22Rv1 (cell line): ENCODE data around the gene MSX1.

Experiments used
- H3K27ac ChIP-seq: fragments of 450-650 bp; 2 replicates; pipeline ENCODE4 v1.5.1; 2017
- CTCF ChIP-seq: fragments of 450-650 bp; IDR thresholded peaks from 2 replicates; pipeline ENCODE4 v1.5.1; 2017; ENCODE audit warnings: mild to moderate bottlenecking
- ZFX ChIP-seq: fragments of 450-650 bp; IDR thresholded peaks from 2 replicates; pipeline ENCODE4 v1.6.1; 2017; ENCODE audit warnings: antibody characterized with exemption, borderline replicate concordance

Gene MSX1

DNA sequence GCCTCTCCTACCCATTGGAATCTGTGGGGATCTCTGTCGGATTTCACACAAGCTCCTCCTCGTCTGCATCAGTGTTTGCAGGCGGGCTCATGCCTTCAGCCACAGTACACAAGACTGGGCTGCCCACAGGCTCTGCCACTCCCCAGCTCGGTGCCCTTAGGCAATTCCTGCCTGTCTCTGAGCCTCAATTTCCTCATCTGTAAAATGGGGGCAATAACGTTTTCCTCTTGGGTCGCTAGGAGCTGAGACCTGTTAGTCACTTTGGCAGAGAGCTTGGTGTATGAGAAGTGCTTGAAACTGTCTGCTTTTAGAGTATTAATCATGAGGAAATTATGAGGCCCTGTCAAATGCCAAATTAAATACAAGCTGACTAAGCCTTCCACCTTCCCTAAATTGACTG lies 27.6 kb upstream of the MSX1 start:
- H3K27ac ChIP-seq = no peak overlapping the region
- no peak for TF ChIP-seq ZFX
- TF ChIP-seq CTCF = no peak

DNA sequence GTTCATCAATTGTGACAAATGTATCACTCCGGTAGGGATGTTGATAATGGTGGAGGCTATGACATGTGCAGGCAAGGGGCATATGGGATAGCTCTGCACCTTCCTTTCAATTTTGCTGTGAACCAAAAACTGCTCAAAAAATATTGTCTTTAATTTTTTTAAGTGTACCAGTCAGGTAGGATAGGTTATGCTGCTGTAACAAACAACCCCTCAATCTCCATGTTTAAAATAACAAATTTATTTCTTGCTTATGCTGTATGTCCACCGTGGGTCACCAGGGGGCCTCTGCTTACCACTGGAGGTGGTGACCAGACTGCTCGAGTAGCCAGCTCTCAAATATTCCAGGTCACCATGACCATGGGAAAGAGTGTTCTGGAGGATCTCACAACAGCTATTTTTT lies 23.4 kb upstream of the MSX1 start:
- TF ChIP-seq CTCF (no peak), ZFX (no peak)

DNA sequence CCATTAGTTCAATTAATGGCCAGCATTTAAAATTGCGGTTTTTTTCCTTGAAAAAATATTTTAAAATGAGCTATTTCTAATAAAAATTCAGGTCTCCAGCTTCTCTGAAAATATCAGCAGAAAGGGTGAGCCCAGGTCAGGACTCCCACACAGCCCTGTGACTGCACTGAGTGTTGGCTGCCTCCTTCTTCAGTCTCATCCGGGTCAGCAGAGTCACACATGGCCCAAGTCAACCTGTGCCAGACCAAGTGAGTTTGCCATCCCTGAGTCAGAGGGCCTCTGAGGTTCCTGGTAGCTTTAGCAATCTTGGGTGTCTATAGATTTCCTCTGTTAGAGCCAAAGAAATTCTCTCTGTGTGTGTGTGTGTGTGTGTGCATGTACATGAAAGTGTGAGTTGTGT lies 22.1 kb upstream of the MSX1 start:
- no peak overlapping the region for H3K27ac ChIP-seq
- TF ChIP-seq CTCF (no peak), ZFX (no peak)

More for the DNA sequence above, 23.4 kb upstream of the MSX1 start:
- H3K27ac ChIP-seq = no peak overlapping the region

- no peak overlapping the region for H3K27ac ChIP-seq
- no peak for TF ChIP-seq ZFX
- no peak for TF ChIP-seq CTCF
Measured at GRCh38 chr4:4838051-4838935, 21.2 kb upstream of the MSX1 start.

DNA sequence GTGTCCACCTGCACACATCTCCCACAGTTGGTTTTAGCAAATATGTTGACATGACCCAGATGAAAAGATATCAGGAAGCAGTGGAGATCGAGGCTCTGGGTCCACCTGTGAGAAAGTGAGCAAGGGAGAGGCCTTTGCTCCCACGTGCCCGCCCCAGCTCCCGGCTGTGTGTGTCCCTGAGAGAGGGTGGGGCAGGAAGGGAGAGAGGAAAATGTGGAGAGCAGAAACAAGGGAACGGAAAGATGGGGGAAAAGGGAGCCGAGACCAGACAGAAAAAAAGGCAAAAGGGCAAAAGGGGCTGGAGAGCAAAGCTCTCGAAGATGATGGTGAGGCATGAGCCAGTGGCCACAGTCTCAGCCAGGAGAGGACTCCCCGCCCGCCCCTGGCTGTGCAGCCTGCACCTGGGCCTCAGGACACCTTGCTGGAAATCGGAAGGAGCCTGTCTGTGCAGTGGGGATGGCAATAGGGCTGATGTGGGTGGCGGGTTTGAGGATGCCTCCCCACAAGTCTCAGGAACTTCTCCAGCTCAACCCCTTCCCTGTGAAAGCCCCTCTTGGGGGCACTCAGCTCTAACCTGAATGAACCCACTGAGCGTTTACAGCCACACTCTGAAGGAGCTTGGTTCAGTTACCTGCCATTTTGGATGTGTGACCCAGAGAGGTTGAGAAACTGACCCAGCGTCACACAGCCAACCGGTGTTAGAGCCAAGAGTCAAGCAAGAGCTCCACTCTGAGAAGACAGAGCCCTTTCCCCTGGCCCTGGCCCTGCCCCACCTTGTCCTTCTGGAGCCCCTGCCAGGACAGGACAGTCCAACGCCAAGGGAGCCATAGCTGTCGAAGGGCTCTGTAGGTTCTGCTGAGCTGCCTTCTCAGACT lies 20.3 kb upstream of the MSX1 start:
- H3K27ac ChIP-seq = no peak overlapping the region
- TF ChIP-seq CTCF = no peak

DNA sequence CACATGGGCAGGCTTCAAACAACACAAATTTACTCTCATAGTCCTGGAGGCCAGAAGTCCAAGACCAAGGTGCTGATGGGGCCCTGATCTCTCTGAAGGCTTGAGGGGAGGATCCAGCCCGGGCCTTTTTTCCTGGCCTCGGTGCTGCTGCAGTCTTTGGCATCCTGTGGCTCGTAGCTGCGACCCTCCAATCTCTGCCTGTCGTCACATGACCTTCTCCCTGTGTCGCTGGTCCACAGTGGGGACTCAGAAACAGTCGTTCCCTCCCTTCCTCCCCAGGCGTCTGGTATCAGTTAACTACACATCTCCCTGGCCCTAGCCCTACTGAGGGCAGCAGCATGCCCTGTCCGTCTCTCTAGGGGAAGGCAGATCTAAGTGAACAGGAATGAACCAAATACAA lies 19.1 kb upstream of the MSX1 start:
- TF ChIP-seq ZFX (no peak), CTCF (no peak)
- no peak overlapping the region for H3K27ac ChIP-seq

DNA sequence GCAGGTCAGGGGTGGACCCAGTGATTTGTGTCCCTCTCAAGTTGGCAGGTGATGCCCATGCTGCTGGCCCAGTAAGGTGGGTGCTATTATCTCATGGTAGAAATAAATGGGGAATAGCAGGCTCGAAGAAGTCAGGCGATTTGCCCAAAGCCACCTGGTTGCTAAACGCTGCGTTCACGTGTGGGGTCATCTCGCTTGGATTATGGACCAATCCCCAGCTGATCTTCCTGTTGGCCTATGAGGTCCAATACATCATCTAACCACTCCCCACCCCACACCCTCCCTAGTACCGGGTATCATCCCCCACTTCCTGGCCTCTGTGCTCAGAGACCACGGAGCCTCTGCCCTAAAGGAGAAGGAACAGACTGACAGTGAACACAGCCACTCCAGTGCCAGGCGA lies 18.3 kb upstream of the MSX1 start:
- H3K27ac ChIP-seq = no peak overlapping the region
- TF ChIP-seq ZFX (no peak), CTCF (no peak)
